Neural crest cell (in vitro differentiated cells): ENCODE results near the gene PRTN3. TPM values are rescaled to one million over a fixed set of nuclear protein-coding genes. Genes with fewer than 3 reads are reported as not detected.
"Not testable (repeated sequence)": the region's sequence is repeated elsewhere in the genome, so short reads cannot be mapped to it uniquely, and the experiment has no call there.

ENCODE experiments used
- DNase-seq: peaks from one replicate; pipeline ENCODE4 v3.0.0; 2021; ENCODE audit warnings: low read depth, mixed read lengths, low spot score
- H3K27ac Mint-ChIP-seq: one replicate; pipeline ENCODE4 v1.8.0; 2021; ENCODE audit warnings: mild to moderate bottlenecking, mixed read lengths; ENCODE audit not compliant: unreplicated experiment
- H3K27me3 Mint-ChIP-seq: 2 replicates; pipeline ENCODE4 v1.8.0; 2021; ENCODE audit warnings: low read depth, mild to moderate bottlenecking, mixed read lengths
- H3K36me3 Mint-ChIP-seq: 2 replicates; pipeline ENCODE4 v1.8.0; 2021; ENCODE audit warnings: low read depth, mild to moderate bottlenecking, mixed read lengths
- H3K4me1 Mint-ChIP-seq: 2 replicates; pipeline ENCODE4 v1.8.0; 2021; ENCODE audit warnings: mixed read lengths
- H3K4me3 Mint-ChIP-seq: one replicate; pipeline ENCODE4 v1.8.0; 2021; ENCODE audit warnings: mild to moderate bottlenecking, mixed read lengths
- H3K9me3 Mint-ChIP-seq: 2 replicates; pipeline ENCODE4 v1.8.0; 2021; ENCODE audit warnings: mixed read lengths
- CTCF ChIP-seq: fragments of 200-600 bp; sonication (generic); conservative IDR thresholded peaks from 2 replicates; pipeline ENCODE4 v1.5.0; 2021; ENCODE audit warnings: antibody characterized with exemption, mild to moderate bottlenecking
- total RNA-seq: library from RNA; stranded (reverse); gene quantifications from 2 replicates; pipeline ENCODE4 v1.2.1, GENCODE V29; 2021

Gene PRTN3
- total RNA-seq, 1 donor from 2014 or later, result not detected

- TF ChIP-seq CTCF, result no peak
- Mint-ChIP-seq H3K27ac (no peak overlapping the region), H3K36me3 (peaks cover under 1% of the 10 kb centered on the region), H3K27me3 (peaks cover 5% of the 10 kb centered on the region), H3K4me3 (no peak overlapping the region), H3K4me1 (no peaks in the 10 kb centered on the region), H3K9me3 (no peaks in the 10 kb centered on the region)
- DNase-seq, result no peak
These were observed 34.6 kb downstream of the PRTN3 start for GRCh38 chr19:875265-875879.

DNA sequence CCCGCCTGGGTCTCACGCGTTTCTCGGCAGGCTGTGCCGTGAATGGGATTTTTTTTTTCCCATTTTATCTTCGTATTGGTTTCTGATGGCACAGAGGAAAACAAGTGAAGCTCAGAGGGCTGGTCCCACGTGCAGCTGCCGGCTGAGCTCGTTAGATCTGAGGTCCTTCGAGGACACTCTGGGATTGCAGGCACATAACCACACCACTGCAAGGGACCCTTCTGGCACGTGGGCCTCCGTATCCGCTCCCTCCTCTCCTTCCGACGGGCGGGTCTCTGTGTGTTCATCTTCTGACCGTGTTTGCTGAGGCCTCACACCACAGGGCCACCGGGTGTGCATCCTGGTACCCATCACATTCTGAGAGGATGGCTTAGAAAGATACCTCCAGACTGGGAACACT lies 35.3 kb downstream of the PRTN3 start:
- H3K27me3 Mint-ChIP-seq, result peaks cover 5% of the 10 kb centered on the region

GRCh38 chr19:876780-877314 lies 36.0 kb downstream of the PRTN3 start:
- no peak for DNase-seq
- H3K36me3 Mint-ChIP-seq, result no peaks in the 10 kb centered on the region
- no peak for TF ChIP-seq CTCF
- H3K27ac Mint-ChIP-seq, result no peak overlapping the region
- H3K27me3 Mint-ChIP-seq, result peaks cover 2% of the 10 kb centered on the region
- no peaks in the 10 kb centered on the region for H3K9me3 Mint-ChIP-seq
- H3K4me3 Mint-ChIP-seq, result no peak overlapping the region
- no peaks in the 10 kb centered on the region for H3K4me1 Mint-ChIP-seq

More for the DNA sequence above, 35.3 kb downstream of the PRTN3 start:
- H3K9me3 Mint-ChIP-seq, result no peaks in the 10 kb centered on the region
- H3K36me3 Mint-ChIP-seq, result no peaks in the 10 kb centered on the region
- no peak for TF ChIP-seq CTCF
- H3K4me1 Mint-ChIP-seq, result no peaks in the 10 kb centered on the region
- no peak for DNase-seq
- no peak overlapping the region for H3K4me3 Mint-ChIP-seq
- H3K27ac Mint-ChIP-seq, result no peak overlapping the region

- not testable (repeated sequence) for DNase-seq, H3K27me3 Mint-ChIP-seq, H3K4me1 Mint-ChIP-seq, H3K27ac Mint-ChIP-seq, H3K36me3 Mint-ChIP-seq, H3K4me3 Mint-ChIP-seq, H3K9me3 Mint-ChIP-seq
These were observed 37.3 kb downstream of the PRTN3 start for GRCh38 chr19:877992-878660.

DNA sequence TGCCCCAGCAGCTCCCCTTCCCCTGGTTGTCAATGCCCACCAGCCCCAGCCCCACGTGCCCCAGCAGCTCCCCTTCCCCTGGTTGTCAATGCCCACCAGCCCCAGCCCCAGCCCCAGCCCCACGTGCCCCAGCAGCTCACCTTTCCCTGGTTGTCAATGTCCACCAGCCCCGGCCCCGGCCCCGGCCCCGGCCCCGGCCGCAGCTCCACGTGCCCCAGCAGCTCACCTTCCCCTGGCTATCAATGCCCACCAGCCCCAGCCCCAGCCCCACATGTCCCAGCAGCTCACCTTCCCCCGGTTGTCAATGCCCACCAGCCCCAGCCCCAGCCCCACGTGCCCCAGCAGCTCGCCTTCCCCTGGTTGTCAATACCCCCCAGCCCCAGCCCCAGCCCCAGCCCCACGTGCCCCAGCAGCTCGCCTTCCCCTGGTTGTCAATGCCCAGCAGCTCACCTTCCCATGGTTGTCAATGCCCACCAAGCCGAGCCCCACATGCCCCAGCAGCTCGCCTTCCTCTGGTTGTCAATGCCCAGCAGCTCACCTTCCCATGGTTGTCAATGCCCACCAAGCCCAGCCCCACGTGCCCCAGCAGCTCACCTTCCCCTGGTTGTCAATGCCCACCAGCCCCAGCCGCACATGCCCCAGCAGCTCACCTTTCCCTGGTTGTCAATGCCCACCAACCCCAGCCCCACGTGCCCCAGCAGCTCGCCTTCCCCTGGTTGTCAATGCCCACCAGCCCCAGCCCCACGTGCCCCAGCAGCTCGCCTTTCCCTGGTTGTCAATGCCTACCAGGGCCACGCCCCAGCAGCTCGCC lies 38.2 kb downstream of the PRTN3 start:
- not testable (repeated sequence) for H3K4me3 Mint-ChIP-seq, H3K36me3 Mint-ChIP-seq, DNase-seq, H3K9me3 Mint-ChIP-seq, H3K27me3 Mint-ChIP-seq, H3K4me1 Mint-ChIP-seq, H3K27ac Mint-ChIP-seq

GRCh38 chr19:879711-880438 lies 39.1 kb downstream of the PRTN3 start:
- Mint-ChIP-seq H3K27me3 (no peaks in the 10 kb centered on the region), H3K36me3 (no peaks in the 10 kb centered on the region), H3K9me3 (no peaks in the 10 kb centered on the region), H3K4me3 (no peak overlapping the region), H3K4me1 (no peaks in the 10 kb centered on the region), H3K27ac (no peak overlapping the region)
- DNase-seq, result no peak
- no peak for TF ChIP-seq CTCF
